Measurements from ENCODE around the gene FAM53B.
"Not testable (repeated sequence)": the region's sequence is repeated elsewhere in the genome, so short reads cannot be mapped to it uniquely, and the experiment has no call there.

FAM53B gene

DNA sequence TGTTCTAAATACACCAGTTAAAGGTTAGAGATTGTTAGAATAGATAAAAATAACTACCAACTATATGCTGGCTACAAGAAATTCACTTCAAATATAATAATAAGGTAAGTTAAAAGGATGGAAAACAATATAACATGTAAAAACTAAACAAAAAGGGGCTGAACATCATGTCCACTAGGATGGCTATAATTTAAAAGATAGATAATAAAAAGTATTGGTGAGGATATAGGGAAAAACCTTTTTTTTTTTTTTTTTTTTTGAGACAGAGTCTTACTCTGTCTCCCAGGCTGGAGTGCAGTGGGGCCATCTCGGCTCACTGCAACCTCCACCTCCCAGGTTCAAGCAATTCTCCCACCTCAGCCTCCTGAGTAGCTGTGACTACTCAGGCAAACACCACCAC lies 38.7 kb upstream of the FAM53B start:
- not testable (repeated sequence) for H2BK15ac ChIP-seq (ENCODE audit: low read length); H3K27me3 ChIP-seq (ENCODE audit: control insufficient read depth in 3 of 3, insufficient read depth in 3 of 3, low read depth in 1 of 3, low read length in 3 of 3); H4K91ac ChIP-seq (ENCODE audit: low read depth, low read length, poor library complexity); H3K4me2 ChIP-seq (ENCODE audit: insufficient read depth, low read length, poor library complexity, severe bottlenecking); H3K9me3 ChIP-seq (replicated peaks in 1 of 2; ENCODE audit: control insufficient read depth in 2 of 2, insufficient read depth in 1 of 2, low read depth in 1 of 2, low read length in 2 of 2); H2AFZ ChIP-seq (ENCODE audit: low read length); DNase-seq (ENCODE audit: low spot score); H2BK12ac ChIP-seq (ENCODE audit: low read length); H4K8ac ChIP-seq (ENCODE audit: low read depth, low read length); H3K4me1 ChIP-seq (ENCODE audit: control insufficient read depth in 2 of 2, insufficient read depth in 1 of 2, low read depth in 1 of 2, low read length in 2 of 2); H3K27ac ChIP-seq (replicated peaks; ENCODE audit: low read length); H3K23ac ChIP-seq (ENCODE audit: low read depth, low read length, poor library complexity); H3K9ac ChIP-seq (ENCODE audit: low read depth, low read length, poor library complexity); H3K14ac ChIP-seq (ENCODE audit: low read length); H2AK5ac ChIP-seq (ENCODE audit: low read depth, low read length); H3K18ac ChIP-seq (ENCODE audit: low read length); H3K4ac ChIP-seq (ENCODE audit: low read length); H3K4me3 ChIP-seq (ENCODE audit: low read length in 2 of 2); H2BK5ac ChIP-seq (ENCODE audit: low read length); H3K79me1 ChIP-seq (ENCODE audit: low read depth, low read length); H2BK120ac ChIP-seq (ENCODE audit: low read depth, low read length)
- WGBS, 2 donors (ENCODE audit: extremely low coverage in 2 of 2, insufficient read length in 2 of 2, insufficient replicate concordance in 1 of 2) = no CpG with 5 or more reads among the region's 1 CpG
- H3K36me3 ChIP-seq (replicated peaks in 1 of 2; ENCODE audit: control insufficient read depth in 2 of 2, insufficient read depth in 2 of 2, low read length in 2 of 2) = peaks cover 10 to 82% of the 10 kb centered on the region in 2 donors

- DNase-seq (ENCODE audit: low spot score) = no peak
- H2BK5ac ChIP-seq (ENCODE audit: low read length) = no peak overlapping the region
- no peak overlapping the region for H3K4me2 ChIP-seq (ENCODE audit: insufficient read depth, low read length, poor library complexity, severe bottlenecking)
- no peak overlapping the region for H4K91ac ChIP-seq (ENCODE audit: low read depth, low read length, poor library complexity)
- no peak overlapping the region for H3K23ac ChIP-seq (ENCODE audit: low read depth, low read length, poor library complexity)
- H3K27ac ChIP-seq (replicated peaks; ENCODE audit: low read length) = no peak overlapping the region
- no peaks in the 10 kb centered on the region for H3K79me1 ChIP-seq (ENCODE audit: low read depth, low read length)
- H3K9ac ChIP-seq (ENCODE audit: low read depth, low read length, poor library complexity) = no peak overlapping the region
- no CpG with 5 or more reads among the region's 2 CpGs for WGBS, 2 donors (ENCODE audit: extremely low coverage in 2 of 2, insufficient read length in 2 of 2, insufficient replicate concordance in 1 of 2)
- H2AFZ ChIP-seq (ENCODE audit: low read length) = no peak overlapping the region
- H3K9me3 ChIP-seq (replicated peaks in 1 of 2; ENCODE audit: control insufficient read depth in 2 of 2, insufficient read depth in 1 of 2, low read depth in 1 of 2, low read length in 2 of 2) = peaks cover 0 to 15% of the 10 kb centered on the region in 2 donors
- no peaks in the 10 kb centered on the region for H3K27me3 ChIP-seq (ENCODE audit: control insufficient read depth in 3 of 3, insufficient read depth in 3 of 3, low read depth in 1 of 3, low read length in 3 of 3)
- H3K14ac ChIP-seq (ENCODE audit: low read length) = no peak overlapping the region
- H2BK120ac ChIP-seq (ENCODE audit: low read depth, low read length) = no peak overlapping the region
- no peak overlapping the region for H3K18ac ChIP-seq (ENCODE audit: low read length)
- no peak overlapping the region for H2BK15ac ChIP-seq (ENCODE audit: low read length)
- H4K8ac ChIP-seq (ENCODE audit: low read depth, low read length) = no peak overlapping the region
- no peak overlapping the region for H2BK12ac ChIP-seq (ENCODE audit: low read length)
- H3K36me3 ChIP-seq (replicated peaks in 1 of 2; ENCODE audit: control insufficient read depth in 2 of 2, insufficient read depth in 2 of 2, low read length in 2 of 2) = peaks cover 2 to 69% of the 10 kb centered on the region in 2 donors
- H2AK5ac ChIP-seq (ENCODE audit: low read depth, low read length) = no peak overlapping the region
- H3K4ac ChIP-seq (ENCODE audit: low read length) = no peak overlapping the region
- H3K4me1 ChIP-seq (ENCODE audit: control insufficient read depth in 2 of 2, insufficient read depth in 1 of 2, low read depth in 1 of 2, low read length in 2 of 2) = no peaks in the 10 kb centered on the region
- no peak overlapping the region for H3K4me3 ChIP-seq (ENCODE audit: low read length in 2 of 2)
These were observed 24.6 kb upstream of the FAM53B start for GRCh38 chr10:124768791-124769190.

GRCh38 chr10:124765256-124765655 lies 21.1 kb upstream of the FAM53B start:
- Histone ChIP-seq H3K4ac (ENCODE audit: low read length) (no peak overlapping the region), H4K8ac (ENCODE audit: low read depth, low read length) (no peak overlapping the region), H3K18ac (ENCODE audit: low read length) (no peak overlapping the region), H3K4me2 (ENCODE audit: insufficient read depth, low read length, poor library complexity, severe bottlenecking) (no peak overlapping the region), H2BK5ac (ENCODE audit: low read length) (no peak overlapping the region), H3K79me1 (ENCODE audit: low read depth, low read length) (no peaks in the 10 kb centered on the region), H2AK5ac (ENCODE audit: low read depth, low read length) (no peak overlapping the region), H3K14ac (ENCODE audit: low read length) (no peak overlapping the region), H3K27ac (replicated peaks; ENCODE audit: low read length) (no peak overlapping the region), H2BK15ac (ENCODE audit: low read length) (no peak overlapping the region), H3K36me3 (replicated peaks in 1 of 2; ENCODE audit: control insufficient read depth in 2 of 2, insufficient read depth in 2 of 2, low read length in 2 of 2) (peaks cover 5 to 71% of the 10 kb centered on the region in 2 donors), H3K4me3 (ENCODE audit: low read length in 2 of 2) (no peak overlapping the region), H3K27me3 (ENCODE audit: control insufficient read depth in 3 of 3, insufficient read depth in 3 of 3, low read depth in 1 of 3, low read length in 3 of 3) (no peaks in the 10 kb centered on the region), H3K9ac (ENCODE audit: low read depth, low read length, poor library complexity) (no peak overlapping the region), H2BK12ac (ENCODE audit: low read length) (no peak overlapping the region), H2AFZ (ENCODE audit: low read length) (no peak overlapping the region), H2BK120ac (ENCODE audit: low read depth, low read length) (no peak overlapping the region), H4K91ac (ENCODE audit: low read depth, low read length, poor library complexity) (no peak overlapping the region), H3K23ac (ENCODE audit: low read depth, low read length, poor library complexity) (no peak overlapping the region), H3K4me1 (ENCODE audit: control insufficient read depth in 2 of 2, insufficient read depth in 1 of 2, low read depth in 1 of 2, low read length in 2 of 2) (no peaks in the 10 kb centered on the region), H3K9me3 (replicated peaks in 1 of 2; ENCODE audit: control insufficient read depth in 2 of 2, insufficient read depth in 1 of 2, low read depth in 1 of 2, low read length in 2 of 2) (no peaks in the 10 kb centered on the region)
- no CpG with 5 or more reads among the region's 2 CpGs for WGBS, 2 donors (ENCODE audit: extremely low coverage in 2 of 2, insufficient read length in 2 of 2, insufficient replicate concordance in 1 of 2)
- DNase-seq (ENCODE audit: low spot score) = no peak

- H2BK120ac ChIP-seq (ENCODE audit: low read depth, low read length) = no peak overlapping the region
- no peak overlapping the region for H3K23ac ChIP-seq (ENCODE audit: low read depth, low read length, poor library complexity)
- H2AK5ac ChIP-seq (ENCODE audit: low read depth, low read length) = no peak overlapping the region
- peaks cover 0 to 2% of the 10 kb centered on the region in 2 donors for H3K4me1 ChIP-seq (ENCODE audit: control insufficient read depth in 2 of 2, insufficient read depth in 1 of 2, low read depth in 1 of 2, low read length in 2 of 2)
- no peak overlapping the region for H3K4ac ChIP-seq (ENCODE audit: low read length)
- H3K36me3 ChIP-seq (replicated peaks in 1 of 2; ENCODE audit: control insufficient read depth in 2 of 2, insufficient read depth in 2 of 2, low read length in 2 of 2) = peaks cover 6 to 86% of the 10 kb centered on the region in 2 donors
- H2BK15ac ChIP-seq (ENCODE audit: low read length) = no peak overlapping the region
- no peak overlapping the region for H3K9ac ChIP-seq (ENCODE audit: low read depth, low read length, poor library complexity)
- no peak overlapping the region for H3K4me3 ChIP-seq (ENCODE audit: low read length in 2 of 2)
- no peak overlapping the region for H2BK12ac ChIP-seq (ENCODE audit: low read length)
- no peaks in the 10 kb centered on the region for H3K79me1 ChIP-seq (ENCODE audit: low read depth, low read length)
- no peak overlapping the region for H3K4me2 ChIP-seq (ENCODE audit: insufficient read depth, low read length, poor library complexity, severe bottlenecking)
- no peak overlapping the region for H3K14ac ChIP-seq (ENCODE audit: low read length)
- no peaks in the 10 kb centered on the region for H3K9me3 ChIP-seq (replicated peaks in 1 of 2; ENCODE audit: control insufficient read depth in 2 of 2, insufficient read depth in 1 of 2, low read depth in 1 of 2, low read length in 2 of 2)
- no peak overlapping the region for H2AFZ ChIP-seq (ENCODE audit: low read length)
- no peaks in the 10 kb centered on the region for H3K27me3 ChIP-seq (ENCODE audit: control insufficient read depth in 3 of 3, insufficient read depth in 3 of 3, low read depth in 1 of 3, low read length in 3 of 3)
- DNase-seq (ENCODE audit: low spot score) = no peak
- H3K18ac ChIP-seq (ENCODE audit: low read length) = no peak overlapping the region
- H2BK5ac ChIP-seq (ENCODE audit: low read length) = no peak overlapping the region
- WGBS, 2 donors (ENCODE audit: extremely low coverage in 2 of 2, insufficient read length in 2 of 2, insufficient replicate concordance in 1 of 2) = no CpG with 5 or more reads among the region's 1 CpG
- H4K91ac ChIP-seq (ENCODE audit: low read depth, low read length, poor library complexity) = no peak overlapping the region
- no peak overlapping the region for H3K27ac ChIP-seq (replicated peaks; ENCODE audit: low read length)
- no peak overlapping the region for H4K8ac ChIP-seq (ENCODE audit: low read depth, low read length)
These were observed 19.1 kb upstream of the FAM53B start for GRCh38 chr10:124763267-124763666.

Data from neuronal stem cell (in vitro differentiated cells).